Measurements from ENCODE around the gene ELK4.

The ELK4 gene

DNA sequence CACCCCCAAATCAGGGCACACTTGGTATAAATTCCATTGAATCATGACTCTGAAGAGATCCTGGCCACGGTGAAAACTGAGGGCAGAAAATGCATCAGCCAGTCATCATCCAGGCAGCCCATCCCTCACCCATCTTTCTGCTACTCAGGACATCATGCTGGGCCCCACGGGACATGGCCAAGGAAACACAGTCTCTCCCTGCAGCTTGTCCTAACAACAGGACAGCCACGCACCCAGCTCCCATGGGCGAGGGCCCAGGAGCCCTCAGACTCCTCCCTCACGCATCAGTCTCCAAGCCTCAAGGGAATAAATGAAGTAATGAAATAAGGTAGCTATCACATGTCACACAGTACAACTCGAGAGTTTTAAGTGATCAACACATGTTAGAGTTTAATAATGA, 37.8 kb downstream of the ELK4 start:
- TF ChIP-seq ZFX (IDR thresholded peaks at IDR 0.05) (no peak), CTCF (conservative IDR thresholded peaks at IDR 0.05) (no peak)
- no peak overlapping the region for H3K27ac ChIP-seq

GRCh38 chr1:205593532-205593931, 38.3 kb downstream of the ELK4 start:
- TF ChIP-seq ZFX (IDR thresholded peaks at IDR 0.05) (no peak), CTCF (conservative IDR thresholded peaks at IDR 0.05) (no peak)
- no peak overlapping the region for H3K27ac ChIP-seq

GRCh38 chr1:205592443-205593003, 39.3 kb downstream of the ELK4 start:
- H3K27ac ChIP-seq, result peak overlapping the region; percentile 33; the same call in 1 of the 2 replicates
- TF ChIP-seq ZFX (IDR thresholded peaks at IDR 0.05) (0 out of 2 replicates have a peak, but pooled peaks have one; percentile 9), CTCF (conservative IDR thresholded peaks at IDR 0.05) (no peak)

DNA sequence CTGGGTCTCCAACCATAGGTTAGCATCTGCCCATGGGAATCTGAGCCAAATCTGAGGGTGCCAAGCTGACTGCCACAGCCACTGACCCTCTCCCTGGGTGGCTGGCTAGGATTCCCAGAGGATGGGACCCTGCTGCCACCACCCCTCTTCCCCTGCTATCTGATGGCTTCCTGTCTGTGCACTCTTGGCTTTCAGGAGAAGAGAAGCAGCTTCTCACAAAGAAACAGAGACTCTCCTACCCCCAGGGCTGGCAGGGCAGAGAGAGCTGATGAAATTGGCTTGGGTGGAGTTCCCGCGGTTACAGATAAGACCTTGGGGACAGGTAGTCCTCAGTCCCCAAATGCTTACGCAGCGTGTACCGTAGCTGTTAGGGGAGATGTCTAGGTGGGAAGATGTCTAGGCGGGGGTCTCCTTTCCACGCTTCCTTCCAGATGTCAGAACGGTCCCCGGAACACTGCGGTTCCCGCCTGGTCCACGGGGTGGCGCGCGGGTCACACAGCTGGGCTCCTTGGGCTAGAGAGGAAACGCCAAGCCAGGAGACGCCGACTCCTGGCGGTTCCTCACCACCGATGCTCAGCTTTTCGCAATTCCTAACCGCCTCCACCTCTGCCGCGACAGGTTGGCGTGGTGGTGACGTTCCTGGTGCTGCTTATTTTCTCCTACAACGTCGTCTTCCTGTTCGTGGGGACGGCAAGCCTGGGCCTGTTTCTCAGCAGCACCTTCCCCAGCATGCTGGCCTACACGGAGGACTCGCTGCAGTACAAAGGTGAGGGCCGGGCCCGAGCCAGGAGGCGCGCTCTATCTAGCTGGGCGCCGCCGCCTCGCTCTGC, 40.1 kb downstream of the ELK4 start:
- H3K27ac ChIP-seq, result peak overlapping the region; percentile 33
- TF ChIP-seq CTCF (conservative IDR thresholded peaks at IDR 0.05) (peak; percentile 99), ZFX (IDR thresholded peaks at IDR 0.05) (0 out of 2 replicates have a peak, but pooled peaks have one; percentile 14)

DNA sequence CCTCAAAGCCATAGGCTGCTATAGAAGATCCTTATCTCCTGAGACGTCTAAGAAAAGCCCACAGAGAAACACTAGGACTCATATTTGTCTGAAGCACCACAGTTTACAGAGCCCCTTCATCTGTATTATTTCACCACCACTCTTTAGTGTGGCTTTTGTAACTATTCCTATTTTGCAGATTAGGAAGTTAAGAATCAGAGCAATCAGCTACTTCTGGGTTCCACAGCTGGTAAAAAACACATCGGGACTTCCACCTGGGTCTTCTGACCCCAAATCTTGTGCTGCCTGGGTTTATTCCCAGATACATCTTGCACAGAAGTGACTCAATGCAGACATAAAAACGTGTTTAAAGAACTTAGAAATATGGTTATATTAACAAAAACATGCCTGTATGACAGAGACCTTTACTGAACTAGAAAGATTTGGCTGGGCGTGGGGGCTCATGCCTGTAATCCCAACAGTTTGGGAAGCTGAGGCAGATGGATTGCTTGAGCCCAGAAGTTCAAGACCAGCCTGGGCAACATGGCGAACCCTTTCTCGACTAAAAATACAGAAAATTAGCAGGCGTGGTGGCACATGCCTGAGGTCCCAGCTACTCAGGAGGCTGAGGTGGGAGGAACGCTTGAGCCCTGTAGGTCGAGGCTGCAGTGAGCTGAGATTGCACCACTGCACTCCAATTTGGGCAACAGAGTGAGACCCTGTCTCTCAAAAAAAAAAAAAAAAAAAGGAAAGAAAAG, 40.9 kb downstream of the ELK4 start:
- H3K27ac ChIP-seq, result peak overlapping the region; percentile 33; the same call in 1 of the 2 replicates

GRCh38 chr1:205590457-205590768, 41.4 kb downstream of the ELK4 start:
- H3K27ac ChIP-seq, result no peak overlapping the region
- TF ChIP-seq CTCF (conservative IDR thresholded peaks at IDR 0.05), result no peak
- TF ChIP-seq ZFX (IDR thresholded peaks at IDR 0.05), result no peak

More for the DNA sequence above, 40.9 kb downstream of the ELK4 start:
- no peak for TF ChIP-seq ZFX (IDR thresholded peaks at IDR 0.05)
- no peak for TF ChIP-seq CTCF (conservative IDR thresholded peaks at IDR 0.05)
